ENCODE data around the gene CCDC40.

DNA sequence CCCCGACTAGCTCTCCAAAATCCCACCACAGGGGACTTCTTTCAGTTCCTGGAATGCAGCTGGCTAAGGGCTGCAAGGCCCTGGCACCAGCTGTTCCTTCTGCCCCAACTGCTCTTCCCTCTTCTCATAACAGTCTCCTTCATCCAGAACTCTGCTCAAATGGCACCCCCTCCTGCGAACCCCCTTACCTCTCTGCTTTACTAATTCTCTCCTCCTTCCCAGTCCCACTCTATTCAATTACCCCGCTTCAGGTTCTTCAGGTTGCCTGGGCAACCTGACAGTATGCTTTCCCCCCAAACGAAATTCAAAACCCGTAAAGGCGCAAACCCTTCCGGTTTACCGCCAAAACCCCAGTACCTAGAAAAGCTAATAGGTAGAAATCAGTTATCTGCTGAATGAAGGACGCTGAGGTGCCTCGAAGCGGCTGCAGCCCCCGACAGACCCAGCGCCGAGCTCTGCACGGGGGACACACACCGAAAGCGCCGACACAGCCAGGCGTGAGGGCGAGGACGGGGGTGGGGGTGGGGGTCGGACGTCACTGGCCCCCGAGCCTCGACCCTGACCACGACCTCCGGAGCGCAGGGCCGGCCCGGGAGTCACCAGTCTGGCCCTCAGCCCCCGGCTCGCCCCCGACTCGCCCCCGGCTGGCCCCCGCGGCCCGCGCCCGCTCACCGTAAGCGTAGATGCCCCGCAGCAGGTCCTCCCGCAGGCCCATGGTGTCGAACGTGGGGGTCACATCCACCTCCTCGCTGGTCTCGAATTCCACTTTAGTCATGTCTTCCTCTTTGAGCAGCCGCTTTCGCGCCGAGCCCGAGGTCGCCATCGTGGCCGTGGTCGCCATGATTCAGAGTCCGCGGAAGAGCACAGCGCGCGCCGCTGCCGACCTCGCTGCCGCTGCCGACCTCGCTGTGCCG is 109.9 kb downstream of the CCDC40 start:
- peak in 2 of 6 experiments; percentile 1 to 5 for TF ChIP-seq CTCF (IDR thresholded peaks at IDR 0.05)
- no peak for TF ChIP-seq POLR2A (IDR thresholded peaks at IDR 0.05)

Measured in adrenal gland (tissue), 5 donors.